GM12875 (cell line): ENCODE results near the gene HORMAD2.

Source experiments
- H3K4me3 ChIP-seq: one replicate; pipeline ENCODE4 v1.5.1; 2011; ENCODE audit warnings: low read depth, low read length, control low read depth
- TF ChIP-seq, protein P1 (sequence below): IDR thresholded peaks from 2 replicates; pipeline ENCODE4 v1.5.1; 2011; ENCODE audit warnings: low read depth, mild to moderate bottlenecking, control low read depth, inconsistent platforms, low read length, moderate library complexity, borderline replicate concordance; ENCODE audit not compliant: insufficient read depth

The HORMAD2 gene

GRCh38 chr22:30167296-30167695, 87.0 kb downstream of the HORMAD2 start:
- TF ChIP-seq, protein P1, sequence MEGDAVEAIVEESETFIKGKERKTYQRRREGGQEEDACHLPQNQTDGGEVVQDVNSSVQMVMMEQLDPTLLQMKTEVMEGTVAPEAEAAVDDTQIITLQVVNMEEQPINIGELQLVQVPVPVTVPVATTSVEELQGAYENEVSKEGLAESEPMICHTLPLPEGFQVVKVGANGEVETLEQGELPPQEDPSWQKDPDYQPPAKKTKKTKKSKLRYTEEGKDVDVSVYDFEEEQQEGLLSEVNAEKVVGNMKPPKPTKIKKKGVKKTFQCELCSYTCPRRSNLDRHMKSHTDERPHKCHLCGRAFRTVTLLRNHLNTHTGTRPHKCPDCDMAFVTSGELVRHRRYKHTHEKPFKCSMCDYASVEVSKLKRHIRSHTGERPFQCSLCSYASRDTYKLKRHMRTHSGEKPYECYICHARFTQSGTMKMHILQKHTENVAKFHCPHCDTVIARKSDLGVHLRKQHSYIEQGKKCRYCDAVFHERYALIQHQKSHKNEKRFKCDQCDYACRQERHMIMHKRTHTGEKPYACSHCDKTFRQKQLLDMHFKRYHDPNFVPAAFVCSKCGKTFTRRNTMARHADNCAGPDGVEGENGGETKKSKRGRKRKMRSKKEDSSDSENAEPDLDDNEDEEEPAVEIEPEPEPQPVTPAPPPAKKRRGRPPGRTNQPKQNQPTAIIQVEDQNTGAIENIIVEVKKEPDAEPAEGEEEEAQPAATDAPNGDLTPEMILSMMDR: no peak
- H3K4me3 ChIP-seq: no peak overlapping the region

GRCh38 chr22:30167734-30168133, 87.5 kb downstream of the HORMAD2 start:
- no peak overlapping the region for H3K4me3 ChIP-seq
- TF ChIP-seq, protein P1: no peak

GRCh38 chr22:30169002-30169401, 88.7 kb downstream of the HORMAD2 start:
- no peak overlapping the region for H3K4me3 ChIP-seq
- TF ChIP-seq, protein P1: no peak

GRCh38 chr22:30170129-30170528, 89.9 kb downstream of the HORMAD2 start:
- TF ChIP-seq, protein P1: no peak
- H3K4me3 ChIP-seq: no peak overlapping the region

DNA sequence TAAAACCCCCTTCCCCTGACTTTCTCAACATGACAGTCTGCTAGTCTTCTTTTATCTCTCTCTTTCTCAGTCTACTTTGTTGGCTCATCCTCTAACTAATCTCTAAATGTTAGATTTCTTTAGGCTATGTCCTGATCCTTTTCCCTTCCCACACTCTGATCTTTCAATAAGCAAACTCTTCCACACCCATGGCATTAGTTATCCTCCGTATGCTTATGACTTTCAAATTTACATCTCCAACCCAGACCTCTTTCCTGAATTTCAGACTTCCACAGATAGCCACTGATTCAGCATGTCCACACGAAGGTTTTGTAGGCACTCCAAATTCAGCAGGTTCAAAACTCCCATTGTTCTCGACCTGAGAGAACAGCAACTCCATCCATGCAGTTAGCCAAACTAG, 90.7 kb downstream of the HORMAD2 start:
- no peak overlapping the region for H3K4me3 ChIP-seq
- TF ChIP-seq, protein P1: no peak

DNA sequence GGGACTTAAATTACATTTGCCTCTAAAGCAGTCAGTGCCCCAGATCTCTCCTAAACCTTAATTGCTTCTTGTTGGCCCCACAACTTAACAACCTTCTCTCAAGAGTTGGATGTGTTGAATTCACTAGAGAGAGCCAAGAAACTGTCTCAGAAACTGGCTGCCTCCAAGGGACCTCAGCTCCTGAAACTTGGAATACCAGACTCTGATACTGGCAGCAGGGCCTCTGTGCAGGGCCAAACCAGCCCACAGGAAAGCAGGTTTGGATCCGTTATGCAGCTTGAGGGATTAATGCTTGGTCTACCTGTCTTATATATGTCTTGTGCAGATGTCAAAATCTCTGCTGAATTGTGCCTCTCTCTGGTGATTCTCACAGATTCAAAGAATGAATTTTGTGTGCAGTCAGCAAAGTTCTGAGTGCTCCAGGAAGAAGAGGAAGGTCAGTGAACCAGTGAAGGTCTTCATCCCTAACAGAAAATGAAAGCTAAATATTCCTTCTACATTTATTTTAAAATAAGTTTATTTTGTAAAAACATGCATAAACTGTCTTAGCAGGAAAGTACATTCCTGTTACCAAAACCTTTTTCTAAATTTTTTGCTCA, 95.5 kb downstream of the HORMAD2 start:
- no peak overlapping the region for H3K4me3 ChIP-seq
- TF ChIP-seq, protein P1: no peak

GRCh38 chr22:30176431-30176830, 96.2 kb downstream of the HORMAD2 start:
- TF ChIP-seq, protein P1: no peak
- no peak overlapping the region for H3K4me3 ChIP-seq
